Parietal lobe (tissue), 1 donor: Measurements from ENCODE around the gene TRIM21. TPM values are rescaled to one million over a fixed set of nuclear protein-coding genes. Genes with fewer than 3 reads are reported as not detected.

Experiments
- total RNA-seq: library from RNA; depleted of rRNA; stranded (reverse); fragments of >200 nt; gene quantifications from one replicate; pipeline ENCODE4 v1.2.3, GENCODE V29; 2014

Gene TRIM21
- 2.8 TPM for total RNA-seq

DNA sequence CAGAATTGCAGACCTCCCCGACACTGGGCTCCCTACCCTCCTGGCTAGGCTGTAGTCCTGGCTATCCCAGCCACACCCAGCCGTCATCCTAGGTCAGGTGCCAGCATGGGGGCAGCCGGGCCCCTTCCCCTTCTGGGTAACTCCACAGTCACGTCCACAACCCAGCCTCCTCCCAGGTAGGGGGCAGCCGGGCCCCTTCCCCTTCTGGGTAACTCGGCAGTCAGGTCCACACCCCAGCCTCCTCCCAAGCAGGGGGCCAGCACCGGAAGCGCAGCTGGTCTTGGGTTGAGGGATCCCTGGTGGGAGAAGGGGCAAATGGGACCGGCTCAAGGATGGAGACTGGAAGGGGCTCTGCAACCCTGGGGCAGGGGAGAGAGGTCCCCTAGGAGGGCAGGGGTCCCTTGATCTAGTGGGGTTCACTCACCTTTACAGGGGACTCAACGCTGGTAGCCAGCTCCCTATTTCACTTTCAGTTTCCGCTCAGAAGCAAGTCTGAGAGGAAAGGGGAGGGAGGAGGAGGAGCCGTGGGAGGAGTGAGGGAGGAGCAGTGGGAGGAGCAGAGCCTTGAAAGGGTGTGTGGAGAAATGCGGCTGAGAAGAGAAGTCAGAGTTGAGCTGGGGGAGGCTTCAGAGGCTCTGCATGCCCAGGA lies at the start of gene TRIM21:
Gene TRIM21, minus strand, starts transcription at position 494 of the 649 bp plus-strand sequence. CDS start 3,293 bp downstream, outside the sequence.

DNA sequence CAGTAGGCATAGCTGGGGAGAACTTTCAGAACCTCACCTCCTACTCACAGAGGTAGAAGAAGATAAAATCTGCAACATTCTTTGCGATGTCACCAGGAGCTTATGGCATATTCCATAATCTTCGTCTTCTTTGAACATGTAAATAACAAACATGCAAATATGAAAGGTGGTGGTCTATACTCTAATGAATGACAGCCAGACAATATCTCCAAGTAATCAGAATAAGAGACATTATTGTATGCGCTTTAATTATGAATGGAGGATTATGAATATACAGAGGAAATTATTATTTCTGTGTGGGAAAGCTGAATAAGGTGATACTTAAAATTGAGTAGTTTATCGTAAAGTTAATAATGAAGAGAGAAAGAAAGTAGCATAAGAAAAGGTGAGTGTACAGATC lies 25.2 kb downstream of the TRIM21 start, which contains the start of gene OR52B4:
Gene OR52B4, minus strand, starts transcription at position 101 of the 400 bp plus-strand sequence. Its CDS starts 91 bp downstream, at position 10.

Other genes with a start within 250 kb of the TRIM21 start
- not detected for gene OR52B4, start 25.3 kb downstream of the TRIM21 start, total RNA-seq
- gene OR52K2, start 55.6 kb upstream of the TRIM21 start, total RNA-seq = not detected
- not detected for gene OR52K1, start 88.9 kb upstream of the TRIM21 start, total RNA-seq
- gene OR52M1, start 151.5 kb upstream of the TRIM21 start, total RNA-seq = not detected
- gene OR52I2, start 188.0 kb upstream of the TRIM21 start, total RNA-seq = not detected
- gene OR52I1, start 200.3 kb upstream of the TRIM21 start, total RNA-seq = not detected
- 13.8 TPM for gene TRIM68, start 214.5 kb upstream of the TRIM21 start, total RNA-seq
- not detected for gene OR51D1, start 243.8 kb upstream of the TRIM21 start, total RNA-seq